Right renal cortex interstitium (tissue), 3 donors: ENCODE measurements around the gene SNED1. TPM values are rescaled to one million over a fixed set of nuclear protein-coding genes. Genes with fewer than 3 reads are reported as not detected.
A peak's percentile ranks its signal among the peaks of the same experiment; 100 is the strongest.

Source experiments
- DNase-seq, 3 donors: peaks; one replicate each; pipeline ENCODE4 v3.0.0-alpha.2; 2013; ENCODE audit warnings: low read depth in 3 of 3, low spot score in 2 of 3
- polyA plus RNA-seq, 3 donors: library from polyadenylated mRNA; unstranded; fragments of 120-200 nt; gene quantifications; one replicate each; pipeline ENCODE4 v1.2.1, GENCODE V29; 2013; ENCODE audit not compliant: insufficient read length in 3 of 3

Gene SNED1
- polyA plus RNA-seq, 3 donors = 6.2 to 7.4 (median 6.6) TPM

- DNase-seq = no peak
These were observed 5.6 kb downstream of the SNED1 start for GRCh38 chr2:241003830-241004564.

- no peak for DNase-seq
These were observed 7.2 kb downstream of the SNED1 start for GRCh38 chr2:241005569-241005968.

DNA sequence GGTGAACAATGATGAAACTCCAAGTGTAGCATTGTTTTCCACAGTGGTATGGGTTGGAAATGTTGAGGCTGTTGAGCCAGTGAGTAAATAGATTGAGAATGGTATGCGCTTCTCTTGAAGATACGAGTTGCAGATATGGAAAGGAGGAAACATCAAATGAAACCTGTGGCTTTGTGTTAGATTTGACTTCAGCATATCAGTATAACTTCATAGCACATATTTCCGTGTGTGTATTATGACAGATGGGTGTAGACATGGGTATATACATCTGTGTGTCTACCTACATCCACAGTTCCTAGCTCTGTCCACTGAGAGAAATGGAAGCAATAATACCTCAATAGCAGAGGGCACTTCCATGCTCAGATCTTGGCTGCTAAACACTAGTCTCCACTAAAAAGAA lies 8.0 kb downstream of the SNED1 start:
- DNase-seq = no peak

GRCh38 chr2:241007111-241007510 lies 8.7 kb downstream of the SNED1 start:
- DNase-seq = no peak

DNA sequence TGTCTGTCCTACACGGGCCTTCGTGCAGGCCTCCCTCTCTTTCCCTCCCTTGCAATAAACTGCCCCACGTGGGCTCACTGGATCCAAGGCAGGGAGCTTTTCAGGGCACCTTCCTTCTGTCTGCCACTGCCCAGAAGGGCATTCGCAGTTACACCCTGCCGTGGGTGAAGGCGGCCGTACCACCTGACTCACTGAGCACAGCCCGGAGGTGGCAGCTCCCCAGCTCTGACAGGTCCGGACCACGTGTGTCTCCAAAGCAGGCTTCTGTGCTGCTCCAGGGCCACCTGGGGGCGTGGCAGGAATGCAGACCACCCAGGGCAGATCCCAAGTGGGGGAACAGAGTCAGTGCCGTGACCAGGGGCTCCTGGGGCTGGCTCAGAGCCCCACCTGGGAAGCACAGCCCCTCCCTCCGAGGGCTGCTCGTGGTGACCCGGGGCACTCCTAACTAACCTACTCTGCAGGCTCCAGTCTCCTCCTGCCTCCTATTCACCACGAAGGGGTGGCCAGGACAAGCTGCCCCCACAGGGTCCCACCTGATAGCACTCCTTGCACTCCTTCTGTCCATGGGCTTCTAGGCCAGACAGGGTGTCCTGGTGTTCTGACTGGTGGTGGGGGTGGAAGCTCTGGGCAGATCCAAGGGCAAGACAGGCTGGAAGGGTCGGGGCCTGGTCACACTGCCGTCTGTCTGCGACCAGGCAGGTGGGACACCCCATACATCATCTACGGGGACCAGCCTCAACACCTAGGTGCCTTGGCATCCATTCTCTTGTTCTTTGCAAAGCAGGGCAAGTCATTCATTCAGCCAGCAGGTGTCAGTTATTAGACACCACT lies 9.7 kb downstream of the SNED1 start:
- no peak for DNase-seq

DNA sequence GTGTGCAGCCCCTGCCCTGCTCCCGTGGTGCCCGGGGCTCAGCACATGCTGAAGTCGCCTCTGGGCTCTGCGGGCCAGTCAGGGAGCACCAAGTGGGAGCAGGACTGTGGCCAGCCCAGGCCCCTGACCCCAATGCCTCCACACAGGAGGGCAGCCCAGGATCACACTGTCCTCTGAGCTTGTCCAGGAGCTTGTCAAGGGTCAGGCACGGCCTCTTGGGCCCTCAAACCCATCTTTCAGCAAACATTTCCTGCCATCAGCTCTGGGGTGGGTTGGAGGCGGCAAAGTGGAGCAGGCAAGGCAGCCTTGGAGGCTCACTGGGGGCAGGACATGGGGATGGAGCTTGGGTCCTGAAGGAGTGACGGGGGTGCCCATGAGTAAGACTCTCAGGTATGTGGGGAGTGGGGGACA lies 10.3 kb downstream of the SNED1 start:
- no peak for DNase-seq

GRCh38 chr2:241009191-241009590 lies 10.8 kb downstream of the SNED1 start:
- no peak for DNase-seq

DNA sequence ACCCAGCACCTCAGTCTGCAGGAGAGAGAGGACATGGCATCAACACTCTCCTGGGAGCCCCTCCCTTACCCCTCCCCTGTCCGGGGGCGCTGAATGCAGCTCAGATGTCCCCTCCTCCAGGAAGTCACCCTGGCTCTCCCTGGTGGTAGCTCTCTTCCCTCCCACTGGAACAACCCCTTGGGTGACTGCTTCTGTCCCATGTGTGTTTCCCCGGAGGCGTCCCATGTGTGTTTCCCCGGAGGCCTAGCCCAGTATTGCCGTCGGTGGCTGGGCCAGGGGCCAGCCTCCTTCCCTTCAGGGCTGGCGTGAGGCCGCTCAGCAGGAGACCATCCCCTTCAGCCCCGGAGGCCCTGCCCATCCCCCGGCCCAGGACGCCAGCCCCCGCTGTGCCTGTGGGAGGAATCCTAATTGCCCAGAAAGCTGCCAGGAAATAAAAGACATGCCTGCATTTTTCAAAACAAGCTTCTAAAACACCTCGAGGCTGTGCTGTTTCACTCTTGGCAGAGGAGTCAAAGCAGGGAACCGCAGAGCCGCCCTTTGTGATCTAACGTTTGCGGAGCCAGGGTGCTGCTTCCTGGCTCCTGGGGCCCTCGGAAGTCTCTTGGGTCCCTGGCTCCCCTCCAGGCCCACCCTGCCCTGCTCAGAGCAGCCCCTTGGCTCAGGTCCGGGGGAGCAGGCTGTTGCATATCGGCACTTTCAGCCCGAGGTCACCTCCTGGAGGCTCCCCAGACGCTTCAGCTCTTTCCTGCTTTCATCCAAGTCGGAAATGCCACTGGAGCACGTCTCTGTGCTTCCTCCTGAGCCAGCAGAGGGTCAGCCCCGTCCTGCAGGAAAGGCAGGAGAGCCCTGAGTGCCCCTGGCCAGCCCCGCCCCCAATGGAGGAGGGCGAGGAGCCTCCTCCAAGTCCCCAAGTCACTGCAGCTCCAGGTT lies 11.4 kb downstream of the SNED1 start:
- DNase-seq = peak in 1 of 3 donors; percentile 27

DNA sequence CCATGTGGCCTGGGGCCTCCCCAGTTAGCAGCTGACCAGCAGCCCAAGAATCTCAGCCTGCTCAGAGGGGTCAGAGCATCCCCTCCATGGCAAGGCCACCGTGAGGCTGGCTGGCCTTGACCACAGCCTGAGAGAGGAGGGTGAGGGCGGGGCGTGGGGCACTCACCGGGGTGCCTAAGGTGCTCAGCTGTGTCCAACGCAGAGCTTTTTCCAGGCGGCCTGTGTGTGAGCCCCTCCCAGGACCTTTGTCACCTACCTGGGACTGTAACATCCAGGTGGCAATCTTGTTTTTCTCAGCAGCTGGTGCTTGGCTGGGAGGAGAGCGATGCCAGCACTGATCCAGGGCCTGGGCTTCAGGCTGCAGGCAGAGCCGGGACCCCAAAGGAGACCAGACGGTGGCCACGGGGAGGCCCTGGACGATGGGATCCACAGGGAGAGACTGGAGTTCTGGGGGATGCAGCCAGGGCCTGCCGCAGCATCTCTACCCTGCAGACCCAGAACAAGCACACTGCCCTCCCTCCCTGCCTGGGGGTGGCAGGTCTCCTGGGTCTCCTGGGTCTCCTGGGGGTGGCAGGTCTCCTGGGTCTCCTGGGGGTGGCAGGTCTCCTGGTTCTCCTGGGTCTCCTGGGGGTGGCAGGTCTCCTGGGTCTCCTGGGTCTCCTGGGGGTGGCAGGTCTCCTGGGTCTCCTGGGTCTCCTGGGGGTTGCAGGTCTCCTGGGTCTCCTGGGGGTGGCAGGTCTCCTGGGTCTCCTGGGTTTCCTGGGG lies 12.3 kb downstream of the SNED1 start:
- no peak for DNase-seq

- no peak for DNase-seq
These were observed 12.8 kb downstream of the SNED1 start for GRCh38 chr2:241011296-241011600.

- no peak for DNase-seq
These were observed 13.5 kb downstream of the SNED1 start for GRCh38 chr2:241011751-241012510.

GRCh38 chr2:241014224-241014623 lies 15.8 kb downstream of the SNED1 start:
- no peak for DNase-seq

- no peak for DNase-seq
These were observed 16.3 kb downstream of the SNED1 start for GRCh38 chr2:241014764-241015163.

- DNase-seq = no peak
These were observed 17.0 kb downstream of the SNED1 start for GRCh38 chr2:241015439-241015838.

GRCh38 chr2:241017228-241017940 lies 19.0 kb downstream of the SNED1 start:
- DNase-seq = no peak

GRCh38 chr2:241018051-241018891 lies 19.9 kb downstream of the SNED1 start:
- DNase-seq = no peak

DNA sequence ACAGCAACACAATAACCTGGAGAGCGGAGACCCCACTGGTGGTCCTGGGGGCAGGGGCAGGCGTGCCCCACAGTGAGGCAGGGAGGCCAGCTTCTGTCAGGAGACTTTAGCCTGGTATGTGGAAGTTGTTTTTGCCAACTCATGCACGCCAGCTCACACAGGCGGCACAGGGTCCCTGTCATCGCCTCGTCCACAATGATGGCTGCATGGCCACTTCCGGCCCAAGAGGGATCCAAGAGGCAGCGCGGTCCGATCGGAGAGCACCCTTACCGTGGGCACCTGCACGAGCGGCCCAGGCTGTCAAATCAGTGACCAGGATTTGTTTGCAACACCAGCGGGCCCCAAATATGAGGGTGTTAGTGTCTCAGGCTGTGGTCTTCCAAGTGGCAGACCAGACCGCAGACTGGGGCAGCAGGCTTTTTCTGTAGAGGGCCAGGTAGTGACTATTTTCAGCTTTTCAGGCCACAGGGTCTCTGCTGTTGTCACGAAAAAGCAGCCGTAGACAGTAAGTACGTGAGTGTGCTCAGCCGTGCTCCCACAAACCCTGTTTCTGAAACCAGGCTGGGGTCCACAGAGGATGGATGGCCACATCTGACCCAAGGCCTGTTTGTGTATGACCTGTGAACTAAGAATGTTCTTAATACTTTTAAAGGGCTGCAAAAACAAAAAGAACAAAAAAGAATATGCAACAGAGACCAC lies 21.2 kb downstream of the SNED1 start:
- no peak for DNase-seq

DNA sequence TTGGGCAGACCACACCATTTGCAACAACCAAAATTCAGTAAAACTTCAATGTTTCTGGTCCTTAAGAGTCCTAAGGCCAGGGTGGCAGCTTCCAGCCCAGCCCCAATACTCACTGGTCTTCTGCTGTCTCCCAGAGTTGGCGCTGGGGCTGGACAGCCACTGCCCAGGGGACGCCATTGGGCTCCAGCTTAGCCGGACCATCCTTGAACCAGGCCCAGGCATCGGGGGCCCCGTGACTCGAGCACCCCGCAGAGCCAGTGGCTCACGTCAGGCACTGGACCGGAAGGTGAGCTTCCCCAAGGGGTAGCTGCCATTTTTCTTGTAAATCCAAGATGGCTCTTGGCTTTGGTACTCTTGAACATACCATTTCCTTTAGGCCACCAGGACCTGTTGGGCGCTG lies 21.8 kb downstream of the SNED1 start:
- DNase-seq = no peak
